Measurements from ENCODE around the gene LIFR. TPM values are rescaled to one million over a fixed set of nuclear protein-coding genes. Genes with fewer than 3 reads are reported as not detected.

Gene LIFR
- total and polyA plus RNA-seq, 2 of the 4 experiments (the other 2 are of a cell fraction) = 1.9 to 10.4 TPM

- Histone ChIP-seq H3K4me3 (ENCODE audit: insufficient read depth, low read depth, low read length) (no peak overlapping the region), H4K8ac (ENCODE audit: low read depth in 2 of 2, low read length in 2 of 2) (no peak overlapping the region), H2AFZ (replicated peaks; ENCODE audit: low read length, poor library complexity) (no peak overlapping the region), H3K14ac (replicated peaks; ENCODE audit: low read depth, low read length) (no peak overlapping the region), H2AK9ac (replicated peaks; ENCODE audit: low read depth, low read length, poor library complexity) (no peak overlapping the region), H3K79me1 (ENCODE audit: low read depth in 1 of 2, low read length in 2 of 2) (peaks cover 3 to 19% of the 10 kb centered on the region in 2 experiments; a peak in 1 of 4 replicates), H2BK15ac (ENCODE audit: low read depth, low read length) (no peak overlapping the region), H3K9me3 (ENCODE audit: control insufficient read depth, insufficient read depth, low read length) (no peaks in the 10 kb centered on the region), H4K5ac (ENCODE audit: low read depth, low read length) (no peak overlapping the region), H3K4me1 (ENCODE audit: control insufficient read depth, insufficient read depth, low read length) (peaks cover 2% of the 10 kb centered on the region; the same call in 1 of the 2 replicates), H3K9ac (ENCODE audit: low read depth, low read length) (no peak overlapping the region), H3K9me1 (ENCODE audit: insufficient read depth, low read length) (peaks cover 6% of the 10 kb centered on the region; the same call in 1 of the 2 replicates), H2BK120ac (ENCODE audit: low read depth, low read length) (no peak overlapping the region), H4K20me1 (ENCODE audit: insufficient read depth, low read length) (0 out of 2 replicates have a peak, but pooled peaks cover 3% of the 10 kb centered on the region), H3K23ac (ENCODE audit: low read depth, low read length) (no peak overlapping the region), H3K56ac (ENCODE audit: extremely low read depth, insufficient read depth, low read length) (no peak overlapping the region), H4K91ac (ENCODE audit: insufficient read depth, low read depth, low read length) (no peak overlapping the region), H3K27ac (ENCODE audit: insufficient read depth, low read length) (no peak overlapping the region), H3K27me3 (ENCODE audit: control insufficient read depth, insufficient read depth, low read length) (no peaks in the 10 kb centered on the region), H2BK5ac (ENCODE audit: low read depth, low read length, poor library complexity, severe bottlenecking) (no peak overlapping the region), H2BK20ac (ENCODE audit: low read depth, low read length) (no peak overlapping the region), H2AK5ac (ENCODE audit: low read depth, low read length) (no peak overlapping the region), H3K4me2 (ENCODE audit: low read depth, low read length) (no peak overlapping the region), H3K36me3 (ENCODE audit: control insufficient read depth, insufficient read depth, low read length) (peaks cover 9% of the 10 kb centered on the region), H3K18ac (ENCODE audit: low read depth, low read length) (no peak overlapping the region), H3K4ac (ENCODE audit: low read depth, low read length) (no peak overlapping the region)
- dilution Hi-C loops (cut with HindIII; ENCODE audit: low sequenced_read_pairs, unreplicated experiment) = no loop called here
- POLR2A ChIA-PET (ENCODE audit: unreplicated experiment) = no interaction called here
- ATAC-seq (ENCODE audit: low read depth) (no peak), DNase-seq (no peak)
- no TSS peak for BruUV-seq (replicated peaks)
- no CpG with 5 or more reads among the region's 3 CpGs for WGBS, 2 experiments (ENCODE audit: extremely low coverage in 2 of 2, insufficient read length in 1 of 2)
- in situ Hi-C loops (cut with MboI; ENCODE audit: low sequenced_read_pairs) = no loop called here
- no peak for TF ChIP-seq RFX5 (IDR thresholded peaks at IDR 0.05; ENCODE audit: low read depth, low read length)
- TF ChIP-seq RAD21 (IDR thresholded peaks at IDR 0.05; ENCODE audit: low read length) = no peak
- TF ChIP-seq MAFK (IDR thresholded peaks at IDR 0.05; ENCODE audit: low read depth, low read length) = no peak
- TF ChIP-seq MAZ (IDR thresholded peaks at IDR 0.05; ENCODE audit: borderline replicate concordance, low read depth, low read length) = no peak
- no peak for TF ChIP-seq SMC3 (IDR thresholded peaks at IDR 0.05; ENCODE audit: low read depth, low read length)
- TF ChIP-seq ELK1 (IDR thresholded peaks at IDR 0.05; ENCODE audit: borderline replicate concordance, low read depth, low read length) = no peak
- TF ChIP-seq USF2 (IDR thresholded peaks at IDR 0.05; ENCODE audit: low read depth, low read length) = no peak
- no peak for TF ChIP-seq CTCF (conservative IDR thresholded peaks at IDR 0.05; ENCODE audit: low read depth, low read length)
- TF ChIP-seq CHD1 (IDR thresholded peaks at IDR 0.05; ENCODE audit: low read depth, low read length) = no peak
- no peak for TF ChIP-seq POLR2A (IDR thresholded peaks at IDR 0.05; ENCODE audit: low read depth, low read length)
- TF ChIP-seq CEBPB (IDR thresholded peaks at IDR 0.05; ENCODE audit: low read depth, low read length) = no peak
- TF ChIP-seq BHLHE40 (IDR thresholded peaks at IDR 0.05; ENCODE audit: low read depth, low read length) = no peak
- no peak for TF ChIP-seq NFE2L2 (IDR thresholded peaks at IDR 0.05; ENCODE audit: low read depth, low read length)
- no peak for TF ChIP-seq RCOR1 (IDR thresholded peaks at IDR 0.05; ENCODE audit: insufficient replicate concordance, low read length)
- no peak for TF ChIP-seq FOS (IDR thresholded peaks at IDR 0.05; ENCODE audit: low read depth, low read length)
- intact Hi-C loops (cut with micrococcal nuclease) = no loop called here
- CTCF ChIA-PET = no interaction called here
Observed at GRCh38 chr5:38531518-38531917, 24.9 kb downstream of the LIFR start.
